HepG2 (cell line): Measurements from ENCODE around the gene CTDSPL2. TPM values are rescaled to one million over a fixed set of nuclear protein-coding genes. Genes with fewer than 3 reads are reported as not detected.

Experiments
- AHR ChIP-seq: IDR thresholded peaks from 2 replicates; pipeline ENCODE4 v1.6.1; 2018; ENCODE audit warnings: missing genetic modification reagents, missing compliant biosample characterization
- BCLAF1 ChIP-seq: fragments of 450-650 bp; IDR thresholded peaks from 2 replicates; pipeline ENCODE4 v1.6.1; 2017; ENCODE audit warnings: mild to moderate bottlenecking
- CBX5 ChIP-seq: sonication (generic); formaldehyde crosslinking; IDR thresholded peaks from 2 replicates; pipeline ENCODE4 v1.4.0; 2020; ENCODE audit warnings: missing genetic modification reagents, borderline replicate concordance
- FIP1L1 ChIP-seq: fragments of 200-400 bp; formaldehyde crosslinking; IDR thresholded peaks from 2 replicates; pipeline ENCODE4 v1.6.1; 2018; ENCODE audit warnings: low read depth, mild to moderate bottlenecking, low read length, moderate library complexity, borderline replicate concordance; ENCODE audit not compliant: insufficient read depth
- GABPA ChIP-seq, 2 experiments: IDR thresholded peaks; 2 replicates each; pipeline ENCODE4 v1.6.1; 2011 to 2016; ENCODE audit warnings: low read depth in 2 of 2, low read length in 1 of 2, missing biosample characterization in 1 of 2, missing genetic modification characterization in 1 of 2
- GMEB1 ChIP-seq: sonication (generic); formaldehyde crosslinking; IDR thresholded peaks from 2 replicates; pipeline ENCODE4 v1.5.1; 2020; ENCODE audit warnings: missing genetic modification reagents, mild to moderate bottlenecking, borderline replicate concordance
- HES4 ChIP-seq: sonication (generic); formaldehyde crosslinking; IDR thresholded peaks from 2 replicates; pipeline ENCODE4 v1.9.0; 2021; ENCODE audit warnings: mild to moderate bottlenecking, missing genetic modification reagents, borderline replicate concordance
- IKZF5 ChIP-seq: IDR thresholded peaks from 2 replicates; pipeline ENCODE4 v1.6.1; 2018; ENCODE audit warnings: missing genetic modification reagents, mild to moderate bottlenecking, missing compliant biosample characterization
- KAT8 ChIP-seq: IDR thresholded peaks from 2 replicates; pipeline ENCODE4 v1.6.1; 2016; ENCODE audit warnings: missing genetic modification reagents, missing compliant biosample characterization
- LCORL ChIP-seq, 2 experiments: fragments of 450-650 bp in 1 of 2; sonication (generic) in 1 of 2; formaldehyde crosslinking in 1 of 2; IDR thresholded peaks; 2 replicates each; pipeline versions ENCODE4 v1.5.0 to v1.6.1; 2017 to 2020; ENCODE audit warnings: antibody characterized with exemption in 1 of 2, missing genetic modification reagents in 1 of 2
- NR1H2 ChIP-seq: sonication (generic); formaldehyde crosslinking; IDR thresholded peaks from 2 replicates; pipeline ENCODE4 v1.8.1; 2022; ENCODE audit warnings: low read depth, missing genetic modification reagents, borderline replicate concordance
- POLR2AphosphoS5 ChIP-seq: IDR thresholded peaks from 2 replicates; pipeline ENCODE4 v1.6.1; 2012; ENCODE audit warnings: low read depth, low read length
- PRDM4 ChIP-seq: sonication (generic); formaldehyde crosslinking; IDR thresholded peaks from 2 replicates; pipeline ENCODE4 v1.9.0; 2021; ENCODE audit warnings: missing genetic modification reagents, borderline replicate concordance
- RBFOX2 ChIP-seq: fragments of 200-400 bp; formaldehyde crosslinking; IDR thresholded peaks from 2 replicates; pipeline ENCODE4 v1.6.1; 2017; ENCODE audit warnings: low read depth, mild to moderate bottlenecking, low read length
- SP140L ChIP-seq: sonication (generic); formaldehyde crosslinking; IDR thresholded peaks from 2 replicates; pipeline ENCODE4 v1.4.0; 2020; ENCODE audit warnings: missing genetic modification reagents, borderline replicate concordance
- TAF1 ChIP-seq: sonication (generic); formaldehyde crosslinking; IDR thresholded peaks from 2 replicates; pipeline ENCODE4 v1.4.0; 2020; ENCODE audit warnings: missing genetic modification reagents
- ZEB1 ChIP-seq: IDR thresholded peaks from 2 replicates; pipeline ENCODE4 v1.6.1; 2012; ENCODE audit warnings: mild to moderate bottlenecking, low read depth, inconsistent platforms; ENCODE audit not compliant: insufficient replicate concordance
- ZMAT3 ChIP-seq: sonication (generic); formaldehyde crosslinking; conservative IDR thresholded peaks from 2 replicates; pipeline ENCODE4 v1.7.0; 2021; ENCODE audit warnings: missing genetic modification reagents
- ZNF460 ChIP-seq: sonication (generic); formaldehyde crosslinking; IDR thresholded peaks from 2 replicates; pipeline ENCODE4 v1.5.1; 2020; ENCODE audit warnings: missing genetic modification reagents, mild to moderate bottlenecking, borderline replicate concordance
- ZNF660 ChIP-seq: sonication (generic); formaldehyde crosslinking; IDR thresholded peaks from 2 replicates; pipeline ENCODE4 v1.5.1; 2020; ENCODE audit warnings: mild to moderate bottlenecking, low read depth, missing genetic modification reagents, borderline replicate concordance
- polyA plus RNA-seq, 8 experiments: library from polyadenylated mRNA; depleted of rRNA in 3 of 8; stranded (reverse) in 7 of 8; unstranded in 1 of 8; fragments of >200 nt; fragmentation: Illumina TruSeq in 4 of 8; extraction: Trizol in 4 of 8; gene quantifications; 2 replicates each; pipeline versions ENCODE4 v1.2.1 to v1.2.3, GENCODE V29; 2011 to 2016; ENCODE audit warnings: low read depth in 4 of 8, missing spikeins in 1 of 8, mixed read lengths in 1 of 8; ENCODE audit not compliant: insufficient read depth in 1 of 8
- total RNA-seq, 5 experiments: library from RNA; depleted of rRNA; stranded (reverse); fragments of >200 nt; fragmentation: Illumina TruSeq; extraction: Trizol; gene quantifications; 2 replicates each; pipeline ENCODE4 v1.2.3, GENCODE V29; 2016; ENCODE audit warnings: low read depth in 1 of 5

Gene CTDSPL2
- total and polyA plus RNA-seq, 2 of the 13 experiments (the other 11 are each of a cell fraction or from before 2014, with no cell fraction given), result 37.4 to 56.2 TPM

DNA sequence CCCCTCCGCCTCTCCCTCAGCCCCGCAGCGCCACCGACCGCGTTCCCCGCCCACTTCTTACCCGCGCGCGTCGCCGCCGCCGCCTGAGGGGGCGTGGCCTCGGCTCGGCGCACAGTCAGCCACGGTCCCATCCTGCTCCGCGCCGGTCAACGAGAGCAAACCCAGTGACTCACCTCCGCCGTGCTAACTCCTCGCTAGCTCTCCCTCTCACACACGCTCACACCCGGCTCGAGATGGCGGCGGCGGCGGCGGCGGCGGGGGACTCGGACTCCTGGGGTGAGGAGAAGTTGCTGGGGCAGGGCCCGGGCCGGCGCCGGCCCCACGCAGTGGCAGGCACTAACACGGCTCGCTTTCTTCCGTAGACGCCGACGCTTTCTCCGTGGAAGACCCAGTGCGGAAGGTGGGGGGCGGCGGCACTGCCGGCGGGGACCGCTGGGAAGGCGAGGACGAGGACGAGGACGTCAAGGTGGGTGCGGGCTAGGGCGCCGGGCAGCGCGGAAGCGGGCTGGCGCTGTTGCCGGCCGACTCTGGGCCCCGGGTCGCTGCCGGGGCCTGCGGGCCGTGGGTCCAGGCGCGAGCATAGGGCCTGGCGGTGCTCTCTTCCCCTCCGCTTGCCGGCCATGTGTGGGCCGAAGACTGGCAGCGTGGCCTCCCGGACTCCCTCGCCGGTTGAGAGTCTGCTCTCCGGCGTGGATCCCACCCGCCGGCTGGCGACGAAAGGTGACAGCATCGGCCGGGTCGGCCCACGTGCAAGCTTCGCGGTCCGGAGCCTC, 109.7 kb downstream of the CTDSPL2 start, which contains the start of gene EIF3J (continued):
- TF ChIP-seq HES4 (0 out of 2 replicates have a peak, but pooled peaks have one; percentile 55), SP140L (no peak), LCORL (IDR thresholded peaks at IDR 0.05) (no peak), LCORL (CRISPR knock-in tag; IDR thresholded peaks at IDR 0.05) (no peak), GABPA (IDR thresholded peaks at IDR 0.05; ENCODE audit: low read depth, low read length) (no peak), GABPA (CRISPR knock-in tag; IDR thresholded peaks at IDR 0.05; ENCODE audit: low read depth) (no peak), GMEB1 (CRISPR knock-in tag) (peak; percentile 76), POLR2AphosphoS5 (peak; percentile 62; the same call in 1 of the 2 replicates), CBX5 (CRISPR knock-in tag) (no peak), BCLAF1 (no peak), PRDM4 (CRISPR knock-in tag) (no peak), AHR (CRISPR knock-in tag) (no peak; the same call in 1 of the 2 replicates), RBFOX2 (peak; percentile 95), FIP1L1 (no peak; the same call in 1 of the 2 replicates), ZNF660 (CRISPR knock-in tag) (no peak), KAT8 (peak; percentile 36; the same call in 1 of the 2 replicates), ZEB1 (no peak), IKZF5 (CRISPR knock-in tag) (peak; percentile 48), TAF1 (peak; percentile 87), ZNF460 (CRISPR knock-in tag) (no peak), ZMAT3 (CRISPR knock-in tag) (0 out of 2 replicates have a peak, but pooled peaks have one; percentile 82), NR1H2 (CRISPR knock-in tag) (peak; percentile 48; the same call in 1 of the 2 replicates)
